IPS DF 6.9 (cell line): Measurements from ENCODE around the gene B3GALT5.

Experiments used
- DNase-seq: peaks from one replicate; pipeline ENCODE4 v3.0.0-alpha.2; 2013; ENCODE audit warnings: low read depth, low spot score
- H3K27ac ChIP-seq: one replicate; pipeline ENCODE4 v1.5.1; 2013; ENCODE audit warnings: low read length, control low read depth
- H3K27me3 ChIP-seq: 2 replicates; pipeline ENCODE4 v1.6.1; 2013; ENCODE audit warnings: mild to moderate bottlenecking, low read length; ENCODE audit not compliant: control insufficient read depth, insufficient read depth
- H3K36me3 ChIP-seq: 2 replicates; pipeline ENCODE4 v1.6.1; 2013; ENCODE audit warnings: low read length; ENCODE audit not compliant: control insufficient read depth, insufficient read depth
- H3K4me1 ChIP-seq: 2 replicates; pipeline ENCODE4 v1.6.1; 2013; ENCODE audit warnings: low read length; ENCODE audit not compliant: control insufficient read depth, insufficient read depth
- H3K4me3 ChIP-seq: 2 replicates; pipeline ENCODE4 v1.5.1; 2013; ENCODE audit warnings: mild to moderate bottlenecking, low read length
- H3K9me3 ChIP-seq: 2 replicates; pipeline ENCODE4 v1.6.1; 2013; ENCODE audit warnings: low read length, inconsistent platforms; ENCODE audit not compliant: control insufficient read depth, insufficient read depth
- WGBS: extraction: QIAGEN DNeasy Blood & Tissue Kit; methylation state at CpG from one replicate; pipeline ENCODE4 v1.1.7; 2013; ENCODE audit warnings: mixed read lengths, missing lambda C conversion rate; ENCODE audit not compliant: insufficient read length, insufficient coverage; 5-methylcytosine and 5-hydroxymethylcytosine counted together

B3GALT5 gene

GRCh38 chr21:39612233-39613040 is at the start of gene B3GALT5:
Gene B3GALT5 (plus strand): TSS chr21:39612940. CDS start chr21:39660560, 47,620 bp downstream.
- Histone ChIP-seq H3K27ac (no peak within 1 kb of the TSS), H3K27me3 (no peaks in the 10 kb centered on the region), H3K9me3 (no peaks in the 10 kb centered on the region), H3K4me1 (peaks cover 6% of the 10 kb centered on the region), H3K36me3 (no peaks in the 10 kb centered on the region), H3K4me3 (peak within 1 kb of the TSS; percentile 87)
- WGBS, result no CpG with 5 or more reads among the region's 63 CpGs
- DNase-seq, result peak; percentile 37

GRCh38 chr21:39564200-39564599 is 48.5 kb upstream of the B3GALT5 start:
- DNase-seq, result no peak
- WGBS, result no CpG with 5 or more reads among the region's 3 CpGs

GRCh38 chr21:39567180-39567972 is 45.4 kb upstream of the B3GALT5 start:
- no peak overlapping the region for H3K4me3 ChIP-seq
- WGBS, result no CpG with 5 or more reads among the region's 18 CpGs
- H3K27me3 ChIP-seq, result no peaks in the 10 kb centered on the region
- H3K4me1 ChIP-seq, result peaks cover 3% of the 10 kb centered on the region; the same call in 1 of the 2 replicates
- no peak for DNase-seq
- H3K36me3 ChIP-seq, result no peaks in the 10 kb centered on the region
- no peak overlapping the region for H3K27ac ChIP-seq
- H3K9me3 ChIP-seq, result no peaks in the 10 kb centered on the region

More at GRCh38 chr21:39564200-39564599, 48.5 kb upstream of the B3GALT5 start:
- H3K4me3 ChIP-seq, result no peak overlapping the region
- no peaks in the 10 kb centered on the region for H3K9me3 ChIP-seq
- H3K27me3 ChIP-seq, result no peaks in the 10 kb centered on the region
- H3K36me3 ChIP-seq, result no peaks in the 10 kb centered on the region
- no peak overlapping the region for H3K27ac ChIP-seq
- H3K4me1 ChIP-seq, result peaks cover 3% of the 10 kb centered on the region; the same call in 1 of the 2 replicates

- H3K4me3 ChIP-seq, result no peak overlapping the region
- no peaks in the 10 kb centered on the region for H3K27me3 ChIP-seq
- H3K36me3 ChIP-seq, result no peaks in the 10 kb centered on the region
- H3K9me3 ChIP-seq, result no peaks in the 10 kb centered on the region
- no CpG with 5 or more reads among the region's 8 CpGs for WGBS
- no peak for DNase-seq
- H3K4me1 ChIP-seq, result peaks cover 3% of the 10 kb centered on the region; the same call in 1 of the 2 replicates
- H3K27ac ChIP-seq, result no peak overlapping the region
Measured at GRCh38 chr21:39568361-39568760, 44.4 kb upstream of the B3GALT5 start.

- DNase-seq, result no peak
- Histone ChIP-seq H3K4me1 (no peaks in the 10 kb centered on the region), H3K27me3 (no peaks in the 10 kb centered on the region), H3K27ac (no peak overlapping the region), H3K36me3 (no peaks in the 10 kb centered on the region), H3K9me3 (no peaks in the 10 kb centered on the region), H3K4me3 (no peak overlapping the region)
Measured at GRCh38 chr21:39575775-39576174, 37.0 kb upstream of the B3GALT5 start.

- Histone ChIP-seq H3K9me3 (no peaks in the 10 kb centered on the region), H3K4me1 (no peaks in the 10 kb centered on the region), H3K4me3 (no peak overlapping the region), H3K27me3 (no peaks in the 10 kb centered on the region), H3K27ac (no peak overlapping the region), H3K36me3 (no peaks in the 10 kb centered on the region)
- WGBS, result no CpG with 5 or more reads among the region's 3 CpGs
- no peak for DNase-seq
Measured at GRCh38 chr21:39576518-39577128, 36.1 kb upstream of the B3GALT5 start.

GRCh38 chr21:39579734-39580332 is 32.9 kb upstream of the B3GALT5 start:
- no peaks in the 10 kb centered on the region for H3K36me3 ChIP-seq
- WGBS, result no CpG with 5 or more reads among the region's 16 CpGs
- no peak overlapping the region for H3K27ac ChIP-seq
- no peaks in the 10 kb centered on the region for H3K4me1 ChIP-seq
- H3K9me3 ChIP-seq, result no peaks in the 10 kb centered on the region
- no peak for DNase-seq
- no peaks in the 10 kb centered on the region for H3K27me3 ChIP-seq
- no peak overlapping the region for H3K4me3 ChIP-seq

- H3K4me1 ChIP-seq, result no peaks in the 10 kb centered on the region
- no peak overlapping the region for H3K27ac ChIP-seq
- WGBS, result no CpG with 5 or more reads among the region's 2 CpGs
- no peaks in the 10 kb centered on the region for H3K27me3 ChIP-seq
- no peaks in the 10 kb centered on the region for H3K36me3 ChIP-seq
- DNase-seq, result no peak
- H3K9me3 ChIP-seq, result no peaks in the 10 kb centered on the region
- no peak overlapping the region for H3K4me3 ChIP-seq
Measured at GRCh38 chr21:39580744-39581143, 32.0 kb upstream of the B3GALT5 start.

- DNase-seq, result no peak
- no peak overlapping the region for H3K27ac ChIP-seq
- H3K9me3 ChIP-seq, result no peaks in the 10 kb centered on the region
- no peaks in the 10 kb centered on the region for H3K27me3 ChIP-seq
- no peaks in the 10 kb centered on the region for H3K36me3 ChIP-seq
- no peak overlapping the region for H3K4me3 ChIP-seq
- no CpG with 5 or more reads among the region's 3 CpGs for WGBS
- no peaks in the 10 kb centered on the region for H3K4me1 ChIP-seq
Measured at GRCh38 chr21:39581414-39581813, 31.3 kb upstream of the B3GALT5 start.

GRCh38 chr21:39582749-39583148 is 30.0 kb upstream of the B3GALT5 start:
- H3K27me3 ChIP-seq, result no peaks in the 10 kb centered on the region
- no peak overlapping the region for H3K27ac ChIP-seq
- no CpG with 5 or more reads among the region's 4 CpGs for WGBS
- no peaks in the 10 kb centered on the region for H3K4me1 ChIP-seq
- no peaks in the 10 kb centered on the region for H3K9me3 ChIP-seq
- DNase-seq, result no peak
- no peaks in the 10 kb centered on the region for H3K36me3 ChIP-seq
- H3K4me3 ChIP-seq, result no peak overlapping the region
